Measurements from ENCODE around the gene PLCB1.

- TF ChIP-seq CTCF (IDR thresholded peaks at IDR 0.05; ENCODE audit: low read depth, low read length, poor library complexity, severe bottlenecking) (no peak), EZH2phosphoT487 (IDR thresholded peaks at IDR 0.05; ENCODE audit: borderline replicate concordance, low read length) (no peak)
Measured at GRCh38 chr20:8271727-8272126, 139.7 kb downstream of the PLCB1 start.
